Stimulated activated CD4-positive, alpha-beta T cell treated with anti-CD3 and anti-CD28 coated beads, Interleukin-4, amount 100 ng/mL, for 1 hour (primary cell): Measurements from ENCODE around the gene LIPC.

Source experiments
- DNase-seq: peaks from one replicate; pipeline ENCODE4 v3.0.0-alpha.2; 2020

The LIPC gene

GRCh38 chr15:58545307-58546065, 113.7 kb downstream of the LIPC start:
- DNase-seq = no peak

GRCh38 chr15:58546066-58546591, 114.3 kb downstream of the LIPC start:
- DNase-seq = no peak

- no peak for DNase-seq
Measured at GRCh38 chr15:58546635-58547627, 115.1 kb downstream of the LIPC start.

GRCh38 chr15:58547628-58548307, 116.0 kb downstream of the LIPC start:
- no peak for DNase-seq

GRCh38 chr15:58548308-58549012, 116.7 kb downstream of the LIPC start:
- DNase-seq = no peak

- no peak for DNase-seq
Measured at GRCh38 chr15:58549013-58549784, 117.4 kb downstream of the LIPC start.

- DNase-seq = no peak
Measured at GRCh38 chr15:58549785-58550074, 117.9 kb downstream of the LIPC start.

- DNase-seq = no peak
Measured at GRCh38 chr15:58551084-58551763, 119.4 kb downstream of the LIPC start.

- DNase-seq = no peak
Measured at GRCh38 chr15:58551764-58552504, 120.1 kb downstream of the LIPC start.

- DNase-seq = no peak
Measured at GRCh38 chr15:58552505-58553364, 120.9 kb downstream of the LIPC start.

GRCh38 chr15:58553365-58553918, 121.7 kb downstream of the LIPC start:
- DNase-seq = no peak

GRCh38 chr15:58554758-58555157, 123.0 kb downstream of the LIPC start:
- no peak for DNase-seq

- no peak for DNase-seq
Measured at GRCh38 chr15:58555162-58556027, 123.6 kb downstream of the LIPC start.

- no peak for DNase-seq
Measured at GRCh38 chr15:58556028-58556361, 124.2 kb downstream of the LIPC start.

GRCh38 chr15:58556541-58556940, 124.8 kb downstream of the LIPC start:
- DNase-seq = no peak

GRCh38 chr15:58558777-58559176, 127.0 kb downstream of the LIPC start:
- no peak for DNase-seq

- DNase-seq = no peak
Measured at GRCh38 chr15:58559904-58560588, 128.3 kb downstream of the LIPC start.

GRCh38 chr15:58561321-58561720, 129.5 kb downstream of the LIPC start:
- DNase-seq = no peak
